H9 (cell line): Measurements from ENCODE around the gene KDM4C. TPM values are rescaled to one million over a fixed set of nuclear protein-coding genes. Genes with fewer than 3 reads are reported as not detected.

Experiments used
- DNase-seq: peaks from one replicate; pipeline ENCODE4 v3.0.0-alpha.2; 2017
- H2AFZ ChIP-seq: one replicate; pipeline ENCODE4 v1.6.1; 2013; ENCODE audit warnings: mild to moderate bottlenecking, low read length, control low read depth, moderate library complexity
- H2AK5ac ChIP-seq: 2 replicates; pipeline ENCODE4 v1.6.1; 2013; ENCODE audit warnings: low read length, control low read depth, mixed read lengths; ENCODE audit not compliant: insufficient read length
- H2BK120ac ChIP-seq: one replicate; pipeline ENCODE4 v1.6.1; 2013; ENCODE audit warnings: low read depth, mild to moderate bottlenecking, low read length, control low read depth, inconsistent platforms; ENCODE audit not compliant: poor library complexity, severe bottlenecking
- H2BK12ac ChIP-seq: 2 replicates; pipeline ENCODE4 v1.6.1; 2013; ENCODE audit warnings: low read length, control low read depth, mixed read lengths, low read depth; ENCODE audit not compliant: insufficient read length
- H2BK15ac ChIP-seq: 2 replicates; pipeline ENCODE4 v1.6.1; 2013; ENCODE audit warnings: low read depth, low read length, control low read depth
- H2BK20ac ChIP-seq: one replicate; pipeline ENCODE4 v1.6.1; 2013; ENCODE audit warnings: low read depth, mild to moderate bottlenecking, low read length, control low read depth, inconsistent platforms; ENCODE audit not compliant: poor library complexity, severe bottlenecking
- H2BK5ac ChIP-seq: 2 replicates; pipeline ENCODE4 v1.6.1; 2013; ENCODE audit warnings: low read length, control low read depth, mixed read lengths; ENCODE audit not compliant: insufficient read length
- H3K14ac ChIP-seq: 2 replicates; pipeline ENCODE4 v1.6.1; 2013; ENCODE audit warnings: low read length, control low read depth; ENCODE audit not compliant: insufficient read depth
- H3K18ac ChIP-seq: 2 replicates; pipeline ENCODE4 v1.6.1; 2013; ENCODE audit warnings: low read depth, mild to moderate bottlenecking, mixed read lengths, low read length, control low read depth; ENCODE audit not compliant: insufficient read length
- H3K23ac ChIP-seq: 2 replicates; pipeline ENCODE4 v1.6.1; 2013; ENCODE audit warnings: low read length, control low read depth, mixed read lengths, low read depth; ENCODE audit not compliant: insufficient read length
- H3K23me2 ChIP-seq: 2 replicates; pipeline ENCODE4 v1.6.1; 2013; ENCODE audit warnings: low read depth, mild to moderate bottlenecking, mixed read lengths, low read length, control low read depth; ENCODE audit not compliant: insufficient read length, poor library complexity, severe bottlenecking
- H3K27ac ChIP-seq: 2 replicates; pipeline ENCODE4 v1.5.1; 2013; ENCODE audit warnings: low read length, control low read depth, mixed read lengths, low read depth; ENCODE audit not compliant: insufficient read length
- H3K27me3 ChIP-seq: 2 replicates; pipeline ENCODE4 v1.6.1; 2013; ENCODE audit warnings: low read length, control low read depth, inconsistent platforms; ENCODE audit not compliant: insufficient read depth
- H3K4ac ChIP-seq: 2 replicates; pipeline ENCODE4 v1.6.1; 2013; ENCODE audit warnings: low read depth, mild to moderate bottlenecking, control low read depth, inconsistent platforms, low read length, moderate library complexity
- H3K4me1 ChIP-seq: 2 replicates; pipeline ENCODE4 v1.6.1; 2013; ENCODE audit warnings: low read length, control low read depth, inconsistent platforms; ENCODE audit not compliant: insufficient read depth
- H3K4me2 ChIP-seq: 2 replicates; pipeline ENCODE4 v1.6.1; 2013; ENCODE audit warnings: low read length, control low read depth, mixed read lengths; ENCODE audit not compliant: insufficient read length, insufficient read depth
- H3K56ac ChIP-seq: 2 replicates; pipeline ENCODE4 v1.6.1; 2013; ENCODE audit warnings: low read depth, mild to moderate bottlenecking, mixed read lengths, low read length, control low read depth; ENCODE audit not compliant: insufficient read length
- H3K79me1 ChIP-seq: 2 replicates; pipeline ENCODE4 v1.6.1; 2013; ENCODE audit warnings: low read depth, mild to moderate bottlenecking, moderate library complexity, low read length, control low read depth, inconsistent platforms; ENCODE audit not compliant: insufficient read depth, poor library complexity, severe bottlenecking
- H3K79me2 ChIP-seq: 2 replicates; pipeline ENCODE4 v1.6.1; 2013; ENCODE audit warnings: low read length, control low read depth, inconsistent platforms; ENCODE audit not compliant: insufficient read depth
- H3K9ac ChIP-seq: 2 replicates; pipeline ENCODE4 v1.6.1; 2013; ENCODE audit warnings: low read length, control low read depth, mixed read lengths; ENCODE audit not compliant: insufficient read length; ENCODE audit errors: extremely low read depth
- H3K9me3 ChIP-seq: one replicate; pipeline ENCODE4 v1.6.1; 2013; ENCODE audit warnings: low read depth, low read length, inconsistent platforms; ENCODE audit not compliant: control insufficient read depth
- H3T11ph ChIP-seq: one replicate; pipeline ENCODE4 v1.6.1; 2013; ENCODE audit warnings: mild to moderate bottlenecking, low read length, control low read depth, inconsistent platforms
- H4K20me1 ChIP-seq: one replicate; pipeline ENCODE4 v1.6.1; 2013; ENCODE audit not compliant: control insufficient read depth, insufficient read length, insufficient read depth
- H4K5ac ChIP-seq: 2 replicates; pipeline ENCODE4 v1.6.1; 2013; ENCODE audit warnings: low read depth, mild to moderate bottlenecking, mixed read lengths, low read length, control low read depth; ENCODE audit not compliant: insufficient read length
- H4K8ac ChIP-seq: replicated peaks from 2 replicates; pipeline ENCODE4 v1.6.1; 2013; ENCODE audit warnings: low read length, control low read depth, mixed read lengths, low read depth; ENCODE audit not compliant: insufficient read length
- H4K91ac ChIP-seq: 2 replicates; pipeline ENCODE4 v1.6.1; 2013; ENCODE audit warnings: low read depth, mild to moderate bottlenecking, moderate library complexity, mixed read lengths, low read length, control low read depth; ENCODE audit not compliant: insufficient read length
- H3K27ac Mint-ChIP-seq, 3 experiments: 2 replicates in 2 of 3; 3 replicates in 1 of 3; pipeline ENCODE4 v1.8.0; 2020 to 2021; ENCODE audit warnings: mixed read lengths in 3 of 3, mild to moderate bottlenecking in 1 of 3, moderate library complexity in 1 of 3
- H3K27me3 Mint-ChIP-seq: 2 replicates; pipeline ENCODE4 v1.8.0; 2021; ENCODE audit warnings: low read depth, mild to moderate bottlenecking, moderate library complexity, mixed read lengths
- H3K36me3 Mint-ChIP-seq, 3 experiments: 2 replicates in 2 of 3; 3 replicates in 1 of 3; pipeline ENCODE4 v1.8.0; 2020 to 2021; ENCODE audit warnings: low read depth in 3 of 3, mixed read lengths in 3 of 3; ENCODE audit not compliant: insufficient read depth in 1 of 3
- H3K4me1 Mint-ChIP-seq, 2 experiments: 2 replicates each; pipeline ENCODE4 v1.8.0; 2020; ENCODE audit warnings: mixed read lengths in 2 of 2
- H3K4me3 Mint-ChIP-seq, 2 experiments: 2 replicates in 1 of 2; 3 replicates in 1 of 2; pipeline ENCODE4 v1.8.0; 2020 to 2021; ENCODE audit warnings: mild to moderate bottlenecking in 2 of 2, mixed read lengths in 2 of 2, moderate library complexity in 1 of 2
- H3K9me3 Mint-ChIP-seq, 2 experiments: 2 replicates in 1 of 2; 3 replicates in 1 of 2; pipeline ENCODE4 v1.8.0; 2020; ENCODE audit warnings: mild to moderate bottlenecking in 2 of 2, mixed read lengths in 2 of 2, moderate library complexity in 1 of 2
- CTCF ChIP-seq: fragments of 200-600 bp; sonication (generic); conservative IDR thresholded peaks from 3 replicates; pipeline ENCODE4 v1.8.0; 2021; ENCODE audit warnings: antibody characterized with exemption, mild to moderate bottlenecking
- WGBS: extraction: QIAGEN DNeasy Blood & Tissue Kit; methylation state at CpG from one replicate; pipeline ENCODE4 v1.1.7; 2013; ENCODE audit warnings: missing lambda C conversion rate, low lambda C conversion rate, mixed read lengths; ENCODE audit not compliant: insufficient read length; ENCODE audit errors: extremely low coverage; 5-methylcytosine and 5-hydroxymethylcytosine counted together
- total RNA-seq: library from RNA; stranded (reverse); gene quantifications from 2 replicates; pipeline ENCODE4 v1.2.1, GENCODE V29; 2021

Gene KDM4C
- total RNA-seq, 1 experiment from 2014 or later, result 24.0 TPM

- no peak overlapping the region for H3K4ac ChIP-seq
- H3K27me3 ChIP-seq, result no peaks in the 10 kb centered on the region
- peaks cover 4 to 20% (median 15%) of the 10 kb centered on the region in 3 experiments; a peak in 6 of 7 replicates for H3K36me3 Mint-ChIP-seq
- no peak overlapping the region for H2BK20ac ChIP-seq
- H2AK5ac ChIP-seq, result no peak overlapping the region
- H3K23me2 ChIP-seq, result no peaks in the 10 kb centered on the region
- no peak overlapping the region for H2BK15ac ChIP-seq
- H3K27ac ChIP-seq, result no peak overlapping the region
- no peaks in the 10 kb centered on the region for H3K9me3 ChIP-seq
- TF ChIP-seq CTCF, result no peak
- no peak overlapping the region for H3K4me3 Mint-ChIP-seq
- H3K23ac ChIP-seq, result no peak overlapping the region
- no peaks in the 10 kb centered on the region for H3K79me1 ChIP-seq
- no peak overlapping the region for H3K4me2 ChIP-seq
- no peak overlapping the region for H4K91ac ChIP-seq
- H4K8ac ChIP-seq, result no peak overlapping the region
- H3K56ac ChIP-seq, result no peak overlapping the region
- no peak overlapping the region for H3K9ac ChIP-seq
- no peak overlapping the region for H3T11ph ChIP-seq
- peaks cover 4% of the 10 kb centered on the region for H4K20me1 ChIP-seq
- no peak overlapping the region for H4K5ac ChIP-seq
- H3K27ac Mint-ChIP-seq, result no peak overlapping the region
- no peak overlapping the region for H2BK12ac ChIP-seq
- H2BK5ac ChIP-seq, result no peak overlapping the region
- no peak overlapping the region for H2AFZ ChIP-seq
- no peak overlapping the region for H3K14ac ChIP-seq
- H2BK120ac ChIP-seq, result no peak overlapping the region
- no peak overlapping the region for H3K18ac ChIP-seq
- no peaks in the 10 kb centered on the region for H3K9me3 Mint-ChIP-seq
- H3K4me1 Mint-ChIP-seq, result peaks cover 0 to 8% of the 10 kb centered on the region in 2 experiments; a peak in 2 of 4 replicates
- no peaks in the 10 kb centered on the region for H3K4me1 ChIP-seq
- WGBS, result no CpG with 5 or more reads among the region's 1 CpG
- no peaks in the 10 kb centered on the region for H3K27me3 Mint-ChIP-seq
- no peak for DNase-seq
- H3K79me2 ChIP-seq, result no peaks in the 10 kb centered on the region
These were observed 251.3 kb downstream of the KDM4C start for GRCh38 chr9:7009065-7009464.
